ENCODE measurements around the gene ARHGEF9.
"Not testable (repeated sequence)": the region's sequence is repeated elsewhere in the genome, so short reads cannot be mapped to it uniquely, and the experiment has no call there.

The ARHGEF9 gene
- total RNA-seq = 27.4 to 63.4 (median 39.2) reads per million in 4 experiments

DNA sequence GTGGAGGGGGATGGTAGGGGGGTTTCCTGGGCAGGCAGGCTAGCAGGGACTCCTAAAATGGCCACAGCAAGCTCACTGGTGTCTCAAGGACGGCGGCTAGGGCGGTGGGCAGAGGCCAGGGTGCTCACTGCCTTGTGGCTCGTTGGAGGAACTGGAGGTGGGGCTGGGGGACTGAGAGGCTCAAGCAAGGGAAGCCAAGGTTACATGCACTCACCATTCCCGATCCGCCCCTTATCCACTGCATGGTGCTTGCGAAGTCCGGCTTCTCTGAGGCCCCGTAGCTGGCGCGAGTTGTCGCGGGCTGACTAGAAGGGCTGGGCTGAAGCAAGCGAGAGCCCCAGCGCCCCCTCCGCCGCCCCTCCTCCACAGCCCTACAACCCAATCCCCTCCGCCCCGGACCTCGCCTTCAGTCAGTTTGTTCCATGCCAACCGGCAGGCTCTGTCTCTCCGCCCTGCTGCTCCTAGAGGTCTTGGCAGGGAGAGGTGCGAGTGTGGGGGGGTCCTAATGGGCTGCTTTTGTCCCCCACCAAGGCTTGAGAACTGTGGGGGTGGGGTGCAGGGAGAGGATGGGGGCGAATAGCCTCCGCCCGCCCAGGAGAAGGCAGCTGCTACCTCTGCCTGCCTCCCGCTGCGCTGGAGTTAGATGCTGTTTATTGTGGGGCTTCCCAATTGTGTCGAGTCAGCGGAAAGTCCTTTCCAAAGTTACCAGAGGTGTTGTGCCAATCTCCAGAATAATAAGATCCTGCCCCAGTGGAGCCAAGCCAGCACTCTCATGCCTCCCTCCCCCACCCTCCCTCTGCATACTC, at the start of gene ARHGEF9:
Gene ARHGEF9 (minus strand): TSS at position 313 of the 806 bp plus-strand sequence. CDS start 69 bp downstream, at position 244.
- DNase-seq = no peak

DNA sequence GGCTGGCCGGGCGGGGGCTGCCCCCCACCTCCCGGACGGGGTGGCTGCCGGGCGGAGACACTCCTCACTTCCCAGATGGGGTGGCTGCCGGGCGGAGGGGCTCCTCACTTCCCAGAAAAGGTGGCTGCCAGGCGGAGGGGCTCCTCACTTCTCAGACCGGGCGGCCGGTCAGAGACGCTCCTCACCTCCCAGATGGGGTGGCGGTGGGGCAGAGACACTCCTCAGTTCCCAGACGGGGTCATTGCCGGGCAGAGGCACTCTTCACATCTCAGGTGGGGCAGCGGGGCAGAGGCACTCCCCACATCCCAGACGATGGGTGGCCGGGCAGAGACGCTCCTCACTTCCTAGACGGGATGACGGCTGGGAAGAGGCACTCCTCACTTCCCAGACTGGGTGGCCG, 40.4 kb upstream of the ARHGEF9 start:
- DNase-seq = not testable (repeated sequence)

DNA sequence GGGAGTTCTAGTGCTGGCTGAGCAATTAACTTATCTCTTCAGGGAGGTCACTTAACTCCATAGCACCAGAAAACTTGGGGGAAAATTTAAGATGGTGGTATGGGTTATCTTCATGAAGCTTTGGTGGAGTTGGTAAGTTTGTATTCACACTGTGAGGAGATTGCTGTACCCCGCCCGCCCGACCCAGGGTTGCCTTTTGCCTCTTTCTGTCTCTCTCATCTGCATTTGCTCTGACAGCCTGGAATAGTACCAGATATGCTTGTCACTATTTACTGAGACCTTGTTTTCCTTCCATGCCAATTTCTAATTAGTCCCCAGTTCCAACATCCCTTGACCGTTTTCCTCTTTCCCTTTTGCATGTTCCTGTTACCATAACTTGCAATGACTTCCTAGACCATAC, 33.1 kb upstream of the ARHGEF9 start:
- no peak for DNase-seq

DNA sequence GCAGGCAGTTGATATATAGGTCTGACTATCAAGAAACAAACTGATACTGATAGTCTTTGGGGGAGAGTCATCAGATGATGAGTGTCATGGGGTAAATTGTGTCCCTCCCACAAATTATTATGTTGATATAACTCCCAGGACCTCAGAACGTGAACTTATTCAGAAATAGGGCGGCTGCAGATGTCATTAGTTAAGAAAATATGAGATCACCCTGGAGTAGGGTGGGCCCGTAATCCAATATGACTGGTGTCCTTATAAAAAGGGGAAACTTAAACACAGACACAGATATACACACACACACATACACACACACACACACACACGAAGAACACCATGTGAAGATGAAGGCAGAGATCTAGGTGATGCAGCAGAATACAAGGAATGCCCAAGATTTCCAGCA, 32.7 kb upstream of the ARHGEF9 start:
- DNase-seq = no peak

DNA sequence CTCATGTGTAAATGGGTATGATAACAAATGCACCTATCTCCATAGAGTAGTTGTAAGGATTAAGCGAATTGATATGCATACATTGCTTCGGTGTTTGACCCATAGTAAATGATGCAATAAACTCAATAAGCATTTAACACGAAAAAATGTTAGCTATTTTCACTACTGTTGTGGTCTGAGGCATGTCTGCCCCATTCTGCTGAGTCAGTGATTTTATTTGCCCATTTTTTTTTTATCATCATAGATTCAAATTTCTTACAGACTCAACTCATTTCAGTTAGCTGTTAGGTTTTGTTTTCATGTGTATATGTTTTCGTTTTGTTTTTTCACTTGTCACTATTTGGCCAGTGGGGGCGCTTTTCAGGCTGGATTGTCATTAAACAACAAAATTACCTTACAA, 27.8 kb upstream of the ARHGEF9 start:
- DNase-seq = no peak

DNA sequence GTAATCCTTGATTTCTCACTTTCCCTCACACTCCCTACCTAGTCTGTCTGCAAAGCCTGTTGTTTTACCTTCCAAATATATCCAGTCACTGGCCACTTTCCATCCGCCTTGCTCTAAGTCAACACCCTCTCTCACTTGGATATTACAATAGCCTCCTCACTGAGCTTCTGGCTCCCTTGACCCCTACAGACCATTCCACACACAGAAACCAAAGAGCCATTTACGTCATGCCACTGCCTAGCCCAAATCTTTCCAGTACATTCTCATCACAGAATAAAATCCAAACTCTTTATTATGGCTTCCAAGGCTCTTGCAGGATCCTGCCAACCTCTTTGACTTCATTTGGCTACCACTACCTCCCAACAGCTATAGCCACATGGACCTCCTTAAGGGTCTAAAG, 25.7 kb upstream of the ARHGEF9 start:
- no peak for DNase-seq

DNA sequence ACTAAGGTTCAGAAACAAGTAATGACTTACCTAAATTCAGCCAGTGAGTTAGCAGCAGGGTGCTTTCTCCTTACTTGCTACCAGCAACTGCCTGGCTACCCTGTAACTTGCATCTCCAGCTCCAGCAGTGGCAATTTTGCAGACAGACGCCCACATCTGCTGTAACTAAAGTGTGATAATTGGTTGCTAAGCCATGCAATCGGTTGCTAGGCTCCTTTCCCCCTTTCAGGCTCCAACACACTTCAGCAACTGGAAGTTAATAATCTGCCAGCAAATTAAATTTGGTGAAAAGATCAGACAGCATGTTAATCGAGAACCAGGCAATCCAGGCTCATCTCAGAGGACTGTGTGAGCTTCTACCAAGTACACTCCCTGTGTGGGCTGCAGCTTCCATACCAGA, 24.2 kb upstream of the ARHGEF9 start:
- DNase-seq = no peak

GRCh38 chrX:63795406-63795805, 10.4 kb upstream of the ARHGEF9 start:
- not testable (repeated sequence) for DNase-seq

GRCh38 chrX:63785708-63786040, 660 bp upstream of the ARHGEF9 start:
- DNase-seq = no peak

GRCh38 chrX:63784346-63784901, 590 bp downstream of the ARHGEF9 start:
- DNase-seq = no peak

DNA sequence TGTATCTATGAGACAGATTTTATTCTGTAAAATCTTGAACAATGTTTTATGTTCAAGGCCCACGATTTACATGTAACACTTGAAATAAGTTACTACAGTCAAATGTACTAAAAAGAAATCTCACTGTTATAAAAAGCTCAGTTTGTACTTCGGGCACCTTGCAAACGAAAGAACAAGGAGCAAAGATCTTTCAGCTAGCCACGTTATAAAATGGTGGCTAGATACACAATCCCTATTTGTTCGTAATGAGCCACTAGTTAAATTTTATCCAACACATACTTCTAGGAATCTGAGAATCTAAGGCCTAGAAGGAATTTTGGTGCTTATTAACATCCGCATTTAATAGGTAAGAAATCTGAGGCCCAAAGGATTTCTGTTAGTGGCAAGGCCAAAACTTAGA, 2.5 kb downstream of the ARHGEF9 start:
- DNase-seq = no peak

- no peak for DNase-seq
Observed at GRCh38 chrX:63768760-63769159, 16.3 kb downstream of the ARHGEF9 start.

DNA sequence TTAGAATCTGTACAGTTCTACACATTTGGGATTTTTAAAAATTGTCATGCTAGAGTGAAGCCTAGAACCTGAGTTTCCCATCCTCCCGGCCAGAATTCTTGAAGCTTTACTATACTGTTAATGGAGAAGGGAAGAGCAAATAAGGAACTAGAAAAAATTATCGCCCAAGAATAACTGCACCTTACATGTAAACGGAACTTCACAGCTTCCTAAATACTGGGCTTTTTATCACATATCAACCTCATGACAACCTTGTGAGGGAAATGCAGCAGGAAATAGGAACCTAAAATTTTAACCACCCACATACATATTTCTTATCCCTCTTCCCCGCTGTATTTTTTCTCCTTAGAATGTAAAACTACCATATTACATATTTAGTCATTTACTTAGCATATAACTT, 19.3 kb downstream of the ARHGEF9 start:
- DNase-seq = no peak

GRCh38 chrX:63764946-63765345, 20.1 kb downstream of the ARHGEF9 start:
- DNase-seq = no peak

DNA sequence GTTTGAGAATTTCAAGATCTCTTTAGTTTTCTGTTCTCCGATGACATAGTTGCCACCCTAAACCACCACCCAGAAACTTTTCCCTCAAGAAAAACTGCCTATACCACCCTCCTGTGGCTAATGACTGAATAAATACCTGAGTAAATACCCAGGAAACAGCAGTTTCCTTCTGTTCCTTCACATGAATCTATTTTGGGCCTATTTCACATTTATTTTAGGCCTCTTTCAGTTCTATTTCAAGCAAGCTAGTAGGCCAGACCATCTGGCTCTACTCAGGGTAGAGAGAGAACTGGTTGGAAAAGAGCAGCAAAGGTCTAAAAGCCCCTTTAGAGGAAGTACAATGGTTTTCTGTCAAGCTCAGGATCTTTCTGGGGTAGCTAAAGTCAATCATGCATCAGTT, 23.4 kb downstream of the ARHGEF9 start:
- no peak for DNase-seq

DNA sequence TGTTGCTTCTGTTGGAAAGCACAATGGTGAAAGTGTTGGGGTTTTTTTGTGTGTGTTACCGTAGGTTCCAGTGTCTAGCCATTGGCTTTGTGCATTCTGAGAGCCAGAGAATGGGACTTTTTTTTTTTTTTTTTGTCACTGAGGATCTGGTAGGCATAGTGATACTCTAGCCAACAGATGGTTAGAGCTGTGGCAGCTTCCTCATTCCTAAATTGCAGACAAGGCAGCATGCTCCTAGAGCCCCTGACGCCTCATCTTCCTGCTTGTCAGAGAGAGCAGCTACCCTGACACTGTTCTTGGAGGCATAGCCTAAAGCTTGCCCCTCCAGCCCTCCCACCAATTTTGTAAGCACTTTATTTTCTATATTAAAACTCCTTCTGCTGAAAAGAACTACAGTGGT, 27.0 kb downstream of the ARHGEF9 start:
- no peak for DNase-seq

DNA sequence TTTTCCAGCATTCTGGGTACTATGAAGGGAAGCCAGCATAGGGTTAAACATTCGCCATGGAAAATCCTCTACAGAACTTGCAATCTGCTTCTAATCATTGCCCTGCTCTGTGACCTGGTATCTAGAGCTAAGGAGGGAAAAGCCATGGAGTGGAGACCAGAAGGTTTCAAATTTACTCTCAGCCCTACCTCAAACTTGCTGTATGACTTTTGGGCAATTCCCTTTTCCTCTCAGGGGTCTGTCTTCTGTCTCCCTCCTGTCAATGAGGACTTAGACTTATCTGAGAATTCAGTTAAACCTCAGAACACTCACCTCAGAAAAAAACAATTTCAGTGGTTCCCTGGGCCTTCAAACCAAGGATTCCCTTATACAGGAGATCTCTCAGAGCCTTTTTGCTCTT, 29.1 kb downstream of the ARHGEF9 start:
- no peak for DNase-seq

- peak; percentile 76 for DNase-seq
Observed at GRCh38 chrX:63754860-63755579, 30.0 kb downstream of the ARHGEF9 start.

- no peak for DNase-seq
Observed at GRCh38 chrX:63754136-63754859, 30.7 kb downstream of the ARHGEF9 start.

DNA sequence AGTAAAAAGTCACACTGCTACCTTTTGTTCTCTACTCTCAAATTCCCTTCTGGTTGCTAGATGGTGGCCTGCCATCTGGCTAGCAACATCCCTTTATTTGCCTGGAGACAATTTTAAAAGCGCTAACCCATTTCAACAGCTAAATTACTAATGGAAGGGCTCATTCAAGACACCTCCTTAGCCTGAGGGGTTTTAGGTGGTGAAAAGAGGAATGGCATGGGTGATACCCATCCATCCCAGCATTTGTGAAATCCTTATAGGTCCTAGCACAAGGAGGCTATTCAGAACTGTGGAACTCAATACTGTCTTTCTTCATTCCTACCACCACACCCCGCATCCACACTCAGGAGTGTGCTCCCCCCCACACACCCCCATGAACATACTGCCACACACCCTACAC, 33.5 kb downstream of the ARHGEF9 start:
- DNase-seq = no peak

GRCh38 chrX:63750811-63751210, 34.2 kb downstream of the ARHGEF9 start:
- no peak for DNase-seq

DNA sequence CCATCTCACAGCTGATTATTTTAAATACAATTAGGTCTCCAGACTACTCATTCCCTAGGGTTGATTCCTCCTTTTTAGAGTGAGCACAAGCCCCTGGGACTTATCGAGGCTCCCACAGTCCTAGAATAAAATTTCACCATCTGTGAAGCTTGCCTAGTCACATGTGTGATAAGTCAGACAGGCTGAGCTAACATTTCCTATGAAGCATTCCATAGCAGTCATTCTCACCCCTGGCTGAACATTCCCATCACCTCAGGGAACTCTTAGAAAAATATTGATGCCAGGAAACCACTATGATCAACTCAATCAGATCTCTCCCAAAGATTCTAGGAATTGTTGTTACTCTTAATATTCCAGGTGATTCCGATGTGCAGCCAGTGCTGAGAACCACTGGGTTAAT, 37.7 kb downstream of the ARHGEF9 start:
- no peak for DNase-seq

GRCh38 chrX:63746715-63747114, 38.3 kb downstream of the ARHGEF9 start:
- no peak for DNase-seq

All from effector CD8-positive, alpha-beta T cell (primary cell).